OCI-LY1 (cell line): ENCODE measurements around the gene KCTD20.

Source experiments
- H2AFZ ChIP-seq: fragments of 200-600 bp; sonication (generic), shearing (Covaris generic); 2 replicates; pipeline ENCODE4 v1.6.0; 2014; ENCODE audit warnings: antibody characterized with exemption, mild to moderate bottlenecking, low read length
- H3F3A ChIP-seq: fragments of 200-600 bp; sonication (generic), shearing (Covaris generic); 2 replicates; pipeline ENCODE4 v1.6.0; 2014; ENCODE audit warnings: mild to moderate bottlenecking, antibody characterized with exemption, low read length, moderate library complexity; ENCODE audit not compliant: insufficient read depth
- H3K27ac ChIP-seq: fragments of 200-600 bp; sonication (generic); 2 replicates; pipeline ENCODE4 v1.5.1; 2014; ENCODE audit warnings: low read length, mixed run types, mild to moderate bottlenecking, low read depth; ENCODE audit not compliant: poor library complexity, severe bottlenecking
- H3K27me3 ChIP-seq: fragments of 200-600 bp; sonication (generic); 2 replicates; pipeline ENCODE4 v1.6.0; 2014; ENCODE audit warnings: antibody characterized with exemption, mild to moderate bottlenecking, low read length, moderate library complexity; ENCODE audit not compliant: insufficient read depth
- H3K36me3 ChIP-seq: fragments of 200-600 bp; sonication (generic); 2 replicates; pipeline ENCODE4 v1.6.1; 2014; ENCODE audit warnings: mild to moderate bottlenecking, antibody characterized with exemption, low read length, moderate library complexity, mixed read lengths; ENCODE audit not compliant: insufficient read depth
- H3K4me1 ChIP-seq: fragments of 200-600 bp; sonication (generic); 2 replicates; pipeline ENCODE4 v1.5.1; 2014; ENCODE audit warnings: mild to moderate bottlenecking, low read length, moderate library complexity; ENCODE audit not compliant: insufficient read depth, severe bottlenecking
- H3K4me2 ChIP-seq: fragments of 200-600 bp; sonication (generic), shearing (Covaris generic); 2 replicates; pipeline ENCODE4 v1.6.1; 2014; ENCODE audit warnings: low read length
- H3K4me3 ChIP-seq: fragments of 200-600 bp; sonication (generic); 2 replicates; pipeline ENCODE4 v1.5.1; 2014; ENCODE audit warnings: low read length, low read depth, mild to moderate bottlenecking, mixed read lengths; ENCODE audit not compliant: poor library complexity, severe bottlenecking
- H3K79me2 ChIP-seq: fragments of 200-600 bp; shearing (Covaris generic); 2 replicates; pipeline ENCODE4 v1.6.1; 2016; ENCODE audit warnings: mixed run types, low read length, mixed read lengths; ENCODE audit not compliant: insufficient read depth
- H3K9ac ChIP-seq: fragments of 200-600 bp; sonication (generic), shearing (Covaris generic); 2 replicates; pipeline ENCODE4 v1.6.1; 2014; ENCODE audit warnings: mild to moderate bottlenecking, low read length, mixed read lengths
- H3K9me2 ChIP-seq: fragments of 200-600 bp; sonication (generic), shearing (Covaris generic); 2 replicates; pipeline ENCODE4 v1.6.1; 2014; ENCODE audit warnings: low read depth, mild to moderate bottlenecking, low read length, mixed read lengths
- H3K9me3 ChIP-seq: fragments of 200-600 bp; shearing (Covaris generic); 2 replicates; pipeline ENCODE4 v1.6.1; 2014; ENCODE audit warnings: low read length, mixed read lengths
- H4K20me1 ChIP-seq: fragments of 200-600 bp; sonication (generic), shearing (Covaris generic); 2 replicates; pipeline ENCODE4 v1.6.0; 2016; ENCODE audit warnings: mild to moderate bottlenecking, low read length; ENCODE audit not compliant: insufficient read depth
- EZH2 ChIP-seq: fragments of 200-600 bp; sonication (generic), shearing (Covaris generic); IDR thresholded peaks from 2 replicates; pipeline ENCODE4 v1.8.0; 2017; ENCODE audit warnings: borderline replicate concordance, mixed run types, mild to moderate bottlenecking, antibody characterized with exemption, low read length, moderate library complexity, mixed read lengths
- TF ChIP-seq, protein P1 (sequence below): fragments of 200-600 bp; sonication (generic), shearing (Covaris generic); IDR thresholded peaks from 2 replicates; pipeline ENCODE4 v1.5.1; 2017; ENCODE audit warnings: mild to moderate bottlenecking, antibody characterized with exemption, low read length, moderate library complexity, mixed read lengths

KCTD20 gene

GRCh38 chr6:36501686-36502085, 58.9 kb downstream of the KCTD20 start:
- Histone ChIP-seq H3K9me2 (no peaks in the 10 kb centered on the region), H3K27me3 (no peaks in the 10 kb centered on the region), H3K9ac (no peak overlapping the region), H4K20me1 (no peaks in the 10 kb centered on the region), H3K4me2 (no peak overlapping the region), H3K4me1 (no peaks in the 10 kb centered on the region), H3K79me2 (no peaks in the 10 kb centered on the region), H2AFZ (no peak overlapping the region), H3F3A (no peaks in the 10 kb centered on the region), H3K27ac (no peak overlapping the region), H3K4me3 (no peak overlapping the region), H3K9me3 (no peaks in the 10 kb centered on the region), H3K36me3 (peaks cover 68% of the 10 kb centered on the region)
- TF ChIP-seq, protein P1, sequence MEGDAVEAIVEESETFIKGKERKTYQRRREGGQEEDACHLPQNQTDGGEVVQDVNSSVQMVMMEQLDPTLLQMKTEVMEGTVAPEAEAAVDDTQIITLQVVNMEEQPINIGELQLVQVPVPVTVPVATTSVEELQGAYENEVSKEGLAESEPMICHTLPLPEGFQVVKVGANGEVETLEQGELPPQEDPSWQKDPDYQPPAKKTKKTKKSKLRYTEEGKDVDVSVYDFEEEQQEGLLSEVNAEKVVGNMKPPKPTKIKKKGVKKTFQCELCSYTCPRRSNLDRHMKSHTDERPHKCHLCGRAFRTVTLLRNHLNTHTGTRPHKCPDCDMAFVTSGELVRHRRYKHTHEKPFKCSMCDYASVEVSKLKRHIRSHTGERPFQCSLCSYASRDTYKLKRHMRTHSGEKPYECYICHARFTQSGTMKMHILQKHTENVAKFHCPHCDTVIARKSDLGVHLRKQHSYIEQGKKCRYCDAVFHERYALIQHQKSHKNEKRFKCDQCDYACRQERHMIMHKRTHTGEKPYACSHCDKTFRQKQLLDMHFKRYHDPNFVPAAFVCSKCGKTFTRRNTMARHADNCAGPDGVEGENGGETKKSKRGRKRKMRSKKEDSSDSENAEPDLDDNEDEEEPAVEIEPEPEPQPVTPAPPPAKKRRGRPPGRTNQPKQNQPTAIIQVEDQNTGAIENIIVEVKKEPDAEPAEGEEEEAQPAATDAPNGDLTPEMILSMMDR = no peak
- no peak for TF ChIP-seq EZH2

DNA sequence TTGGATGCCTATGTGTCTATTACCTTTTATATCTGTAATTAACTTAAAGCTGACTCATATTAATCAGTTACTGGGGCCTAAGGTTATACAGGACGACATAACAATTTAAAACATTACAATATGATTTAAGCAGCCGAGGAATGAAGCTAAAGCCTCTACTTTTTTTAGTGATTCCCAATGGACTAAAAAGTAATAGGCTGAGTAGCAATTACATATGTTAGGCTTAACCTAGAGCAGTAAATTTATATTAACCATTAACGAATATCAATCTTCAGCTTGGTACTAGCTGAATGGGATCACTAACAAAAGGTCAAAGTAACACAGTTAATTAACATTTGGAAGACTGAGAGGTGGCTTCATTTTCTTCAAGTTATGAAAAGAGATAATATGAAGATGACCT, 61.4 kb downstream of the KCTD20 start:
- H3K27me3 ChIP-seq = no peaks in the 10 kb centered on the region
- H4K20me1 ChIP-seq = no peaks in the 10 kb centered on the region
- no peak overlapping the region for H3K4me3 ChIP-seq
- no peaks in the 10 kb centered on the region for H3K9me3 ChIP-seq
- H3K9me2 ChIP-seq = no peaks in the 10 kb centered on the region
- H3K9ac ChIP-seq = no peak overlapping the region
- no peaks in the 10 kb centered on the region for H3F3A ChIP-seq
- H3K27ac ChIP-seq = no peak overlapping the region
- peaks cover 54% of the 10 kb centered on the region for H3K36me3 ChIP-seq
- H2AFZ ChIP-seq = no peak overlapping the region
- H3K4me1 ChIP-seq = no peaks in the 10 kb centered on the region
- no peaks in the 10 kb centered on the region for H3K79me2 ChIP-seq
- TF ChIP-seq EZH2 = no peak
- TF ChIP-seq, protein P1 = no peak
- no peak overlapping the region for H3K4me2 ChIP-seq

DNA sequence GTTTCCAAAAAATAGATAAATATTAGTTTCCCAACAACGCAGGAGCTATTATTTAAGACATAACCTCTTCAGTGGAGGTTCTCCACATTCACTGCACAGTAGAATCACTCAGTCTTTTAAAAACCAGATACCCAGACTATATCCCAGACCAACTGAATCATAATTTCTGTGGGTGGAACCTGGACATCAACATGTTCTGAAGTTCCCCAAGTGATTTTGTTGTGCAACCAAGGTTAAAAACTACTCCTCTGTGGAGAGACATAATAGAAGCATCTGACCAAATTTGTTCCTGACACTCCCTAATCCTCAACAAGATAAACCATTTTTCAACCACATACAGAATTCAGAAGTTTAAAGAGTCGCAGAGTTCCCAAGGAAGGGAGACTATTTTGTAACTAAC, 62.2 kb downstream of the KCTD20 start:
- Histone ChIP-seq H3F3A (no peaks in the 10 kb centered on the region), H4K20me1 (no peaks in the 10 kb centered on the region), H3K9me3 (peaks cover under 1% of the 10 kb centered on the region; the same call in 1 of the 2 replicates), H3K79me2 (no peaks in the 10 kb centered on the region), H3K27ac (no peak overlapping the region), H3K27me3 (no peaks in the 10 kb centered on the region), H3K4me2 (no peak overlapping the region), H3K4me1 (no peaks in the 10 kb centered on the region), H2AFZ (no peak overlapping the region), H3K36me3 (peaks cover 54% of the 10 kb centered on the region), H3K4me3 (no peak overlapping the region), H3K9ac (no peak overlapping the region), H3K9me2 (no peaks in the 10 kb centered on the region)
- TF ChIP-seq, protein P1 = no peak
